GM18511 (cell line): ENCODE results near the gene ADAP1.
"Not testable (repeated sequence)": the region's sequence is repeated elsewhere in the genome, so short reads cannot be mapped to it uniquely, and the experiment has no call there.

Source experiments
- ATAC-seq: cut with Tn5 transposase; IDR thresholded peaks from one replicate; pipeline ENCODE4 v1.9.1; 2021; ENCODE audit warnings: mild to moderate bottlenecking, moderate library complexity; ENCODE audit not compliant: unreplicated experiment

The ADAP1 gene

DNA sequence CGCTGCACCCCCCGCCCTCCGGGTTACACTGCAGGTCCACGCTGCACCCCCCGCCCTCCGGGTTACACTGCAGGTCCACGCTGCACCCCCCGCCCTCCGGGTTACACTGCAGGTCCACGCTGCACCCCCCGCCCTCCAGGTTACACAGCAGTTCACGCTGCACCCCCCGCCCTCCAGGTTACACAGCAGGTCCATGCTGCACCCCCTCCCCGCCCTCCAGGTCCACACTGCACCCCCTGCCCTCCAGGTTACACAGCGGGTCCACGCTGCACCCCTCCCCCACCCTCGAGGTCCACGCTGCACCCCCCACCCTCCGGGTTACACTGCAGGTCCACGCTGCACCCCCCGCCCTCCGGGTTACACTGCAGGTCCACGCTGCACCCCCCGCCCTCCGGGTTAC lies 30.4 kb downstream of the ADAP1 start:
- not testable (repeated sequence) for ATAC-seq

DNA sequence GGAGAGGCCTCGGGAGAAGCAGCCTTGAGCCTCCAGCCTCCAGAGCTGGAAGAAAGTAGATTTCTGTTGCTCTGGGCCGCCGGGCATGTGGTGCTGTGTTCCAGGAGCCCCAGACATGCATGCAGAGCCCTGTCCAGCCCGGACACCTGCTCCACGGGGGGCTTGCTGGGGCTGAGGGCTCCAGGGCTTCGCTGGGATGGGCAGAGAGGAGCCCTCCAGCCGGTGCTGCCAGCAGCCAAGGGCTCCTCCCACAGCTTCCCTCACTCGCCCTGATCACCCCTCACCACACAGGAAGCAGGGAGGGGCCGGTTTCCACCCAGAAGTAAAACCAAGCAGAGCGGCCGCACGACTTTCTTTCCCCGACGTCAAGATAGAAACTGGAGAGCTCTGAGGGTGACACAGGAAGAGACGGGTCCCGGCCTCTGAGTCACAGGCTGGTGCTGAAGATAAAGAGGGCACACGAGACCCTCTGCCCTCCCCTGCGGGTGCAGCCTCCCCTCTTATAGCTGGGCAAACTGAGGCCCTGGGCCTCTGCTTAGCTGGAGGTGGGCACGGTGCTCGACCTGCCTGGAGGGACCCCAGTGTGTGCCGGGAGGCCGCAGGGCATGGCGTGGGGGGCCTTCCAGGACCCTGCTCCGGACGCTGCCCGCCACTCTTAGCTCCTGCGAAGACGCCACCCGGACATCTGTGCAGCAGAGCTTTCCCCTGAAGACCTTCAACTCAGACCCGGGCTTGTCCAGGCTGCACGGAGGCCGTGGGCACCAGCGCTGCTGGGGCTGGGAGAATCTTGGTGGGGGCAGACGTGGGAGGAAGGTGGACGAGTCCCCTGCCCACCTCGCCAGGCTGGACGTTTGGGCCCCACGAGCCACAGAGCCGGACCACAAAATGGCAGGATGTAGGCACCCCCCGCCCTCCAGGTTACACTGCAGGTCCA lies 31.1 kb downstream of the ADAP1 start:
- peak; percentile 84 for ATAC-seq

DNA sequence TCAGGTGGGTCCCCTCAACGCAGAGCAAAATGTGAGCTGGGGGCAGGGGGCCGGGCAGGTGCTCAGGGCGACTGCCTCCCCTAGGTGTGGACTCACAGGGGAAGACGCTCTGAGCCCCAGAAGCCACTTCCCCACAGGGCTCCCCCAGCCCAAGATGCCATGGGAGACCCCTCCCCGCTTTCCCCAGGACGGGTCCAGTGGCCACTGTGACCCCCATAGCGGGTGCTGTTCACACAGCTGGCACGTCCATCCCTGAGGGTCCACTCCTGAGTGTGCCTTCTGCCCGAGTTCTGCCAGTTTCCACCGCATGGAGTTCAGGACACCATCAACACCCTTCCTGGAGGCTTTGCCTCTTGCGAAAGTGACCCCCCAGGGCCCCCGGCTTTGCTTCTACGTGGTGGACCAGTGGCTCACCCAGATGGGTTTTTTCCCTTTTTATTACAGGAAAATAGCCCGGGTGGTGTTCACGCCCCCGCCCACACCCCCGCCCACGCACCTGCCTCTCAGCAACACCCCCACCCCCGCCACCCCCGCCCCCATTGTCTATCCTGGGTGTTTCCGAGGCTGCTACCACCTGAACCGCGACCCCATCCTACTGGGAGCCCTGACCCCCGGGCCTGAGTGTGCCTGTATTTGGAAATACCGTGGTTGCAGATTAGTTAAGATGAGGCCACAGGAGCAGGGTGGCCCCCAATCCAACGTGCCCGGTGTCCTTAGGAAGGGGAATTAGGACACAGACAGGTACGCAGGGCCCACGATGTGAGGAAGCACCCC lies 32.0 kb downstream of the ADAP1 start:
- peak; percentile 10 for ATAC-seq

DNA sequence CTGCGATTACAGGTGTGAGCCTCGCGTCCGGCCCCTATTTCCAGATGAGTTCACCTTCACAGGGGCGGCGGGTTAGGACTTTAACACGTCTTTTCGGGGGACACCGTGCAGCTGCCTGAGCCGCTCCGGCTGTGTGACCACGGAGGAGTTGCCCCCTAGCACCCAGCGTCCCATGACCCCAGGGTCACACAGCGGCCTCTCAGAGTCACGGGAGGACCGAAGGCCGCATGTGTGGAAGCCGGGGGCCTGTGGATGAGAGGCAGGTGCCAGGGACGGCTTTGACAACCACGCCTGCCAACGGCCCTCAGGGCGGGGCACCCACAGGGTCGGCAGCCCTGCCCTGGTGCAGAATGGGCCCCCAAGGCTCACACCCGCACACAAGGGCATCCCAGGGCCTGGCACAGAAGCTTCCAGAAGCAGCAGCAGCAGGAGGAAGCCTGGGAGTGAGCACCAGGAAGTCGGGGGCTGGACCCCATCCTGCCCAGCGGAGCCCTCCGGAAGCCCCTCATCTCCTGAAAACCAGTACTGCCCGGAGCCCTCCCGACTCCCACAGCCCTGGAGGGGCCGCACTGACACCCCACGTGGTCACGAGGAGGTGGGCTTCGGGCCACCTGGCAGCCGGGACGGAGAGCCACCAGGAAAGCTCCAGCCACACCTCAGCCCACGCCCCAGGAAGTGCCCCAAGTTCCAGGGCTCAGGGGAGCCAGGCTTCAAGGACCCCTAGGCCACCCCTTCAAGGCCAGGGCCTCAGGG lies 32.7 kb downstream of the ADAP1 start:
- no peak for ATAC-seq

DNA sequence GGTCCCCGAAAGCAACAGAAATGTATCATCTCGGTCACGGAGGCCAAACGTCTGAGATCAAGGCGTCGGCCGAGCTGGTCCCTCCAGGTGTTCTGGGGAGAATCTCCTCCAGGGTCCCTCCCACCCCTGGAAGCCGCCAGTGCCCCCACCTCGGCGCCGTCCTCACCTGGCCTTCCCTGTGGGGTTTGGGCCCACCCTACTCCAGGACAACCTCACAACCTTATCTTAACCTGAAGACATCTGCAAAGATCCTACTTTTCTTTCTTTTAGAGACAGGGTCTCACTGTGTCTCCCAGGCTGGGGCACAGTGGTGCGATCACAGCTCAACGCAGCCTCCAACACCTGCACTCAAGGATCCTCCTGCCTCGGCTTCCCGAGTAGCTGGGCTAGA lies 33.4 kb downstream of the ADAP1 start:
- ATAC-seq, result no peak

DNA sequence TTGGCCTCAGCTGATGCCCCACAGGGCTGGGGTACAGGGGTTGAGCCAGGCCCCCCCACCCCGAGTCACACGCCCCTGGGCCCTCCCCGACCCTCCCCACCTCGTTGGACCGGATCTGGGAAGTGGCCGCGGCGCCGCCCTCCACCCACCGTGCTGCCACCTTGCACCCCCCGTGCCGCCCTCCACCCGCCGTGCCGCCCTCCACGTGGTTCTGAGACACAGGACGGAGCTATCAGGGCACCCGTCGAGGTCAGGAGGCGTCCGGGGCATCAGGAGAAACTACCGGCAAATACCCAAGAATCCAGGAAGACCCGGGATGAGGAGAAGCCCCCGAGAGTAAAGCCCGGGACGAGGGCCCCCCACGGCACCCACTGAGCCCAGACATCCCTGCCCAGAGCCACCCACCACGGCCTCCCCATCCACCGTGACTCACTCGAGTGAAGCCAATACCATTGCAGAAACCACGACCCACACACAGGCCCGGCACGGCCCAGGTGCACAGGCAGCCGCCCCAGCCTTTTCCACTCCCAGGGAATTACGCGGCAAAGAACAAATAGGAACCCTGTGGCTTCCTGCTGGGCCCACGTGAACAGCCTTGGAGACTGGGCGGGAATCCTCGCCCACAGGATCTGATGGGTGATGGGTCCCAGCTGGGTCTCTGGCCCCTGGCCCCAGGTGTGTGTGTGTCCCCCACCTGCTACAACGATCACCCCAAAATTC lies 34.0 kb downstream of the ADAP1 start:
- ATAC-seq, result no peak

DNA sequence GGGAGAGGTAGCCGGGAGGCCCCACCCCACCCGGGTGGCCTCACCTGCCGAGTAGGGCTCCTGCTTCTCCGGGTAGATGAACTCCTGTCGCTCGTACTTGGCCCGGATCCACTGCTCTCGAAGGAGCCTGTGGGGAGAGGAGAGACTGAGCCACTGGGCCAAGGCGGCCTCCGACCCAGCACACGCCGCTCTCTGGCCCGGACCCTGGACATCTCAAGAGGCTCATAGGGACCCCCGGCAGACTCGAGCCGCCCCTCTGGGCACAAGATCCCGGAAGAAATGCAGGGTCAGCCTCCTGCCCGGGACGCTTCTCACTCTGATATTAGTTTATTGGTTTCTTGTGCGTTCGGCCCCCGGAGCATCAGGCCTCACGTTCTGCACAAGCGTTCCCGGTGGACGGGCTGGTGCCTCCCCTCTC lies 34.5 kb downstream of the ADAP1 start:
- no peak for ATAC-seq

DNA sequence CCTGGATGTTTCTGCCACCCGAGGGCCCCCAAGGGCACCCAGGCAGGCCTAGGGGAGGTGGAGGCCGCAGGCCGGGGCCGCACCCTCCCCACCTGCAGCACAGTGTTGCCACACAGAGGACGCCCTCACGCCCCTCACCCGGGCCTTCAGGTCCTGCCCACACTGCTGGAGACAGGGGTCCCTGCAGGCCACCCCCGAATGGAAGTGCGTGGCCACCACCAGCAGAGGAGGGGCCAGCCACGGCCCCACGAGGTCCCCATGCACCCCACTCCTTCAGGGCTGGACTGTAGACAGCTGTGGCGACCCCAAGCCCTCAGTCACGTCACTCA lies 35.4 kb downstream of the ADAP1 start:
- ATAC-seq, result no peak

DNA sequence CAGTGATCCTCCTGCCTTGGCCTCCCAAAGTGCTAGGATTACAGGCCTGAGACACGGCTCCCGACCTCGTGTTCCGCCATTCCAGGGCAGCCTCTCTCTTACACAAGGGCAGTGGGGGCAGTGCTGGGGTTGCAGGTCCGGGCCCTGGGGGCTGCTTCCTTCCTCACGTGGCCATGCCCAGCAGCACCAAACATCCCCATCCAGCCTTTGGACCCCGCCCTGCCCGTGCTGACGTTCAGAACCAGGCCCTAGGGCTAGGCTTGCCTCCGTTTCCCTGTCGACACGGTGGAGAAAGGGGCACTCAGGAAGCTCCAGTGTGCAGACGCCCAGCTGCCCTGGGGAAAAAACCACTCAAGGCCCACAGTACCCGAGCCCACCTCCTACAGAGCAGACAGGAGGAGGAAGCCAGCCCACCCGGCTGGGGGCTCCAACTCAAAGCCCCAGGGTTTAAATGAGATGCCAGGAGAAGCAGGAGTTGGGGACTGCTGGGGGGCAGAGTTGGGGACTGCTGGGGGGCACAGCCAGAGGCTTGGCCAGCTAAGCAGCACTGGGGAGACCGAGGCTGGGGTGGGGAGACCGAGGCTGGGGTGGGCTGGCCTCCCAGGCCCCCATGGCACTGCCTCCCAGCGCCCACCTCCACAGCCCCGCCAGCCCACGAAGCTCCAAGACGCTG lies 35.9 kb downstream of the ADAP1 start:
- no peak for ATAC-seq

DNA sequence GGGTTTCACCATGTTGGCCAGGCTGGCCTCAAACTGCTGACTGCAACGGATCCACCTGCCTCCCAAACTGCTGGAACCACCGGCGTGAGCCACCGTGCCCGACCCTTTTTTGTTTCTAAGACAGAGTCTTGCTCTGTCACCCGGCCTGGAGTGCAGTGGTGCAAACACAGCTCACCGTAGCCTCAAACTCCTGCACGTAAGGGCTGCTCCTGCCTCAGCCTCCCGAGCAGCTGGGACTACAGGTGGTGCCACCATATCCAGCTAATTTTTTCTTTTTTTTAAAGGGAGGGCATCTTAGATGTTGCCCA lies 36.4 kb downstream of the ADAP1 start:
- no peak for ATAC-seq

DNA sequence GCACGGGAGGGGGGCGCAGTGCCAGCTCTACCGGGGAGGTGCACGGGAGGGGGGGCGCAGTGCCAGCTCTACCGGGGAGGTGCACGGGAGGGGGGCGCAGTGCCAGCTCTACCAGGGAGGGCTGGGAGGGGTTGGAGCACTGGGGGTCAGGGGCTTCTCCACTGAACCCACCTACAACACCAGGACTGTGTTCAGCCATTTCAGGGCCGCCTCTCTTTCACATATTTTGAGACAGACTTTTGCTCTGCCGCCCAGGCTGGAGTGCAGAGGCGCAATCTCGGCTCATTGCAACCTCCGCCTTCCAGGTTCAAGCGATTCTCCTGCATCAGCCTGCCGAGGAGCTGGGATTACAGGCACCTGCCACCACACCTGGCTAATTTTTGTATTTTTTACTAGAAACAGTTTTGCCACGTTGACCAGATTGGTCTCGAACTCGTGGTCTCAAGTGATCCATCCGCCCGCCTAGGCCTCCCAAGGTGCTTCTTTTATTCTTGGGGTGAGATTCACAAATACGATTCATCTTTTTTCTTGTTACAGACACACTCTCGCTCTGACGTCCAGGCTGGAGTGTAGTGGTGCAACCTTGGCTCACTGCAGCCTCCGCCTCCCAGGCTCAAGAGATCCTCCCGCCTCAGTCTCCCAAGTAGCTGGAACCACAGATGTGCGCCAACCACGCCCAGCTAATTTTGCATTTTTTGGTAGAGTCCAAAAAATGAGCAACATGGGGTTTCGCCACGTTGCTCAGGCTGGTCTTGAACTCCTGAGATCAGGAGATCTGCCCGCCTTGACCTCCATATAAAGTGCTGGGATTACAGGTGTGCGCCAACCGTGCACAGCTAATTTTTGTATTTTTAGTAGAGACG lies 37.0 kb downstream of the ADAP1 start:
- ATAC-seq, result no peak

DNA sequence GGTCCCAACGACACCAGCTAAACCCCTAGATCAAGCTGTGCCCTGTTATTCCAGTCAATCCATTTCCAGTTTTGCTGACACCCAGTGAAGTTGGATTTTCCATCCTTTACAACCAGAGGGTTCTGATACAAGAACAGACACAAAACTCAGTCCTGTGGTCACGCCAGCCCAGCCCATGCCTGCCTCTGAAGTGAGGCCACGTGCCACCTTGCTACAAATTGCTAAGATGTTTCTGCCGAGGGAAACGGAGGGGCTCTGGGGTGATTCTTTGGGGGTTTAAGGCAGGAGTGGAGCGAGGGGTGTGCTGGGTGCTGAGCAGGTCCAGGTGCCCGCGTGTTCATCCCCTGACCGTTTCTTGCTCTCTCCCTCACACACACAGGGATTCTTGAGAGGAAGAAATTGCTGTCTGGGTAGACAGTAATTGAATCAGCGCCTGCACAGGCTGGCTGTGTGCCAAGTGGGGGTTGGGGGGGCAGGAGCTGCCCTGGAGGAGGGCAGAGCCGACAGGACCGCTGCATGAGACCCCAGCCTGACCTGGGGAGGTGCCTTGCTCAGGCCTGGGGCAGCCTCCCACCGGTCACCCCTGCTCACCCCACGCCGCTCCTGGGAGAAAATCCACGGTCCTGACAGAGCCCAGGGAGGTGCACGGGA lies 38.1 kb downstream of the ADAP1 start:
- no peak for ATAC-seq

DNA sequence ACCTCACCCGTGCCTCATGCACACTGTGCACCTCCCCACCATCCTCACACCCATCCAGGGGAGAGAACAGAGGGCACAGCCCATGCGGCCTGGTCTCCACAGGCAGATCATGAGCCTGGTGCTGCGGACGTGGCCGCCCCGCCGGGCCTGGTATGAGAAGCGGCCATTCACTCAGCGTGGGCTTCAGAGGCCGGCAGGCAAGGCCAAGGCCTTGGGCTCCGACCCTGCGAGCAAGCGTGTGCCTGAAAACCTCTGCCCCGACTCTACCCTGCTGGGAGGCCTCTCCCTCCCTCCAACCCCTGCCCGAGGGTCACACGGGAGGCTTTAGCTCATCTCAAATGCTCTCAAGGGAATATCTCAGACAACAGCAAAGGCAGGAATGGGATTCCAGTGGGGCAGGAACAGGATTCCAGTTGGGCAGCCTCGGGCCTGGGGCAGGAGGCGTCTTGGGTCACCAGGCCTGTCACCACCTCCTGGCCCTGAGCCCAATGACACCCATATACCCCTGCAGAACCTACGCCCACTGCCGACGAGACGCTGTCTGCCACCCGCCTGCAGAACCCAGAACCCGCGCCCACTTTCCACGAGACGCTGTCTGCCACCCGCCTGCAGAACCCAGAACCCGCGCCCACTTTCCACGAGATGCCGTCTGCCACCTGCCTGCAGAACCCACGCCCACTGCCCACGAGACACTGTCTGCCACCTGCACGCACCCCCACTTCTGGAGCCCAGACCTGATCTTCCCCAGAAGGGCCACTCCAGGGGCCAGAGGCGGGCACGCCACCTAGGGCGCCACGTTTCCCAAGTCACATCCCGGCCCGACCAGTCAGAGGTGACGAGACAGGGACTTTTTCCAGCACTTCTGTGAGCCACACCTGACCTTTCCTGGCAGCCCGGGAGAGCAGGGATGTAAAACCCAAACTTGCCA lies 38.9 kb downstream of the ADAP1 start:
- ATAC-seq, result no peak

DNA sequence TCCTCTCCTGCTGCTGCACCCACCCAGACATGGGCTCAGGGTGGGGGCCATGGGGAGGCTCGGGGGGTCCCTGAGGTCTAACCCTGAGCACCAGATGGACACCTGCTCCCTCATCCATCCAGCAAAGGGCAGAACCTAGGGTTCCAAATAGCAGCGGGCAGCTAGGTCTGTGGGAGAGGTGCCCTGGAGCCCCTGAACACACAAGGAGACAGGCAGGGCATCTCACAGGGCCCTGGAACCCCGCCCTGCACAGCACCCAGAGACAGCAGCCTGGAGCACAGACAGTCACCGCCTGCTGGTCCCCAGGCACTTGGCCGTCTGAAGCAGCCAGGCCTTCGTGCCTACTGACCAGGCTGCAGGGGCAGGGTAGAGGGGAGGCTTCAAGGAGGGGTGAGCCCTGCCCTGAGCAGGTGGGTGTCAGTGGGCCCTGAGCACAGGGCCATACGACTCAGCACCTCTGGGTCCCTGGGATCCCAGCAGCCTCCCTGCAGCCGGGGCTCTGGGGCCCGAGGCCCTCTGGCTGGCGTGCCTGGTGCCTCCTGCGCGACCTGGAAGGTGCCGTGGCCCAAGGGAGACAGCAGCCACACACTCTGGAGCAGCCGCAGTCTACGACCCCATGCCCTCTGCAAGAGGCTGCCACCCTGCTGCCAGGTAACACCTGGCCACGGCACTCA lies 39.8 kb downstream of the ADAP1 start:
- ATAC-seq, result no peak

DNA sequence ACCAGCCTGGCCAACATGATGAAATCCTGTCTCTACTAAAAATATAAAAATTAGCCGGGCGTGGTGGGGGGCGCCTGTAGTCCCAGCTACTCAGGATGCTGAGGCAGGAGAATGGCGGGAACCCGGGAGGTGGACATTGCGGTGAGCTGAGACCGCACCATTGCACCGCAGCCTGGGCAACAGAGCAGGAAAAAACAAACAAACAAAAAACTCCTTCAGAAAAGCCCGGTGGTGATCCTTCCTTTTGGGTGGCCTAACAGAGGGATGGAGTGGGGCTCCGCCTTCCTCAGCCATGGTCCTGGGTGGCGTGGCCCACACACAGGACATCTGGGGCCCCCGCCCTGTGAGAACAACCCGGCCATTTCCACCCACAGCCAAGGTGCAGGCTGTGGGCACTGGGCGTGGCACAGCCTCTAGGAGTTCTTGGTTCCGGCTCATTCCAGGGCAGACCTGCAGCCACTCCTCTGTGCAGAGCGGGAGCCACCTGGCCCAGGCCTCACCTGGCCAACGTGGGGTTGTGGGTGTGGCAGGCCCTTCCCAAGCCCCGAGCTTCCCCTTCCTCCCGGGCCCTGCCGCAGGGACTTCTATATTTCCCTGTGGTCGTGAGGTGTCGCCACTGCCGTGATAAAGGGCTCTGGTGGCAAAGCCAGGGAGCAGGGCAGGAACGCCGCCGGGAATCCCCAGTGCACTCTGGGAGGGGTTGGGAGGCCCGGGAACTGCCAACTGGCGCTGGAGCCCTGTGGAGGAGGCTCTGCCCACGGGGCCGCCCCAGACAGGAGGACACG lies 40.6 kb downstream of the ADAP1 start:
- no peak for ATAC-seq

DNA sequence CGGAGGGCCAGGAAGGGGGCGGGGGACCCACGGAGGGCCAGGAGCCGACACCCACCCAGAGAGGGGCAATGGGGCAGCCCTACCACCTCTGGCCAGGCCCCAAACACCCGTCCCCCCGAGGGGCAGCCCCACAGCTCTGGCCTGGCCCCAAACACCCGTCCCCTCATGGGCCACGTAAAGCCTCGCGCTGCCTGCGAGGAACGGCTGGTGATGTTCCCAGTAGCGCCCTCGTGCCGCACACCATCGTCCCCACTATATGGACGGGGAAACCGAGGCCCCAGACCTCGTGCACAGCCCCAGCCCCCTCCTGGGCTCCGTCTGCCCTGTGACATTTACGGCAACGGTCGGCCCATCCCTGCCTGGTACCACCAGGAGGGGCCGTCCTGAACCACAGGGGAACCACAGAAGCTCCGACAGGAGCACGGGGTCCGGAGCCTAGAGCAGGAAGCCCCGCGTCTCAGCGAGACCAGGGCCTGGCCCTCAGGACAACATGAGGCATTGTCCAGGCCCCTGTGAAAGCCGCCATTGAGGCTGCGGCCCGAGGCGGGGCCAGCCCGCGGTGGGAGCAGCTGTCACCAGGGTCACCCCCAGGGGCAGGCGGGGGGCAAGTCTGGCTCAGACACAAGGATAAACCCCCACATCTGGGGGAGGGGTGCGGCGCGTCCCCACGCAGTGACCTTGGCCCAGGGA lies 42.5 kb downstream of the ADAP1 start:
- ATAC-seq, result no peak
